Raji (cell line): ENCODE measurements around the gene CIAO2A.

Experiments
- POLR2A ChIP-seq: IDR thresholded peaks from 2 replicates; pipeline ENCODE4 v1.6.1; 2011; ENCODE audit warnings: low read depth, low read length, control low read depth; ENCODE audit not compliant: insufficient read depth

Gene CIAO2A

GRCh38 chr15:64092075-64092820 is 1.4 kb downstream of the CIAO2A start:
- no peak for TF ChIP-seq POLR2A

GRCh38 chr15:64090527-64090926 is 3.1 kb downstream of the CIAO2A start:
- TF ChIP-seq POLR2A = no peak

- no peak for TF ChIP-seq POLR2A
Observed at GRCh38 chr15:64089543-64090280, 3.9 kb downstream of the CIAO2A start.

- TF ChIP-seq POLR2A = no peak
Observed at GRCh38 chr15:64082757-64083156, 10.9 kb downstream of the CIAO2A start.

GRCh38 chr15:64072812-64073211 is 20.8 kb downstream of the CIAO2A start:
- TF ChIP-seq POLR2A = no peak

- no peak for TF ChIP-seq POLR2A
Observed at GRCh38 chr15:64071931-64072765, 21.5 kb downstream of the CIAO2A start.

- no peak for TF ChIP-seq POLR2A
Observed at GRCh38 chr15:64070965-64071851, 22.4 kb downstream of the CIAO2A start.

- TF ChIP-seq POLR2A = no peak
Observed at GRCh38 chr15:64070106-64070505, 23.5 kb downstream of the CIAO2A start.

- TF ChIP-seq POLR2A = no peak
Observed at GRCh38 chr15:64068133-64068532, 25.5 kb downstream of the CIAO2A start.

- TF ChIP-seq POLR2A = no peak
Observed at GRCh38 chr15:64067564-64068030, 26.0 kb downstream of the CIAO2A start.

- TF ChIP-seq POLR2A = no peak
Observed at GRCh38 chr15:64066451-64066850, 27.2 kb downstream of the CIAO2A start.

GRCh38 chr15:64060716-64061115 is 32.9 kb downstream of the CIAO2A start:
- no peak for TF ChIP-seq POLR2A

GRCh38 chr15:64058279-64058678 is 35.4 kb downstream of the CIAO2A start:
- TF ChIP-seq POLR2A = no peak

GRCh38 chr15:64052925-64053491 is 40.6 kb downstream of the CIAO2A start:
- no peak for TF ChIP-seq POLR2A
